Measurements from ENCODE around the gene RGS9.

Gene RGS9

GRCh38 chr17:65207448-65207847 is 70.3 kb downstream of the RGS9 start:
- DNase-seq (ENCODE audit: low read depth, low spot score), result peak; percentile 34

- no peak for DNase-seq (ENCODE audit: low read depth, low spot score)
These were observed 71.5 kb downstream of the RGS9 start for GRCh38 chr17:65208717-65209116.

DNA sequence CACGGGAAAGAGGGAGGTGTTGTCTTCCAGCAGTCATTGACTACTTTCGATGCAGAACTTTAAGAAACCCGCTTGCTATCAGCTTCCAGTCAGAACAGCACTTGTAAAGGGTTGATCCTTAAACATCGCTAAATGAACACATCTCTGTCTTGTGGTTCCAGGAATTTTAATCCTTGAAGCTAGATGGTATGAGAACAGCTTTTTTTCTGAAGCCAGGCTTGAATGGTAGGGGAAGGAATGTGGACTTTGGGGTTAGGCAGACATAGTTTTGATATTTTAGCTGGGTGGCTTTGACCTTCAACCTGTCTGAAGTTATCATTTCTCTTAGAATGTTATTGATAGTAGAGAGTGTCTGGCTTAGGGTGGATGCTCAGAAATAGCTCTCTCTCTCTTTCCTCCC is 81.1 kb downstream of the RGS9 start:
- peak; percentile 59 for DNase-seq (ENCODE audit: low read depth, low spot score)

GRCh38 chr17:65219124-65219523 is 82.0 kb downstream of the RGS9 start:
- no peak for DNase-seq (ENCODE audit: low read depth, low spot score)

DNA sequence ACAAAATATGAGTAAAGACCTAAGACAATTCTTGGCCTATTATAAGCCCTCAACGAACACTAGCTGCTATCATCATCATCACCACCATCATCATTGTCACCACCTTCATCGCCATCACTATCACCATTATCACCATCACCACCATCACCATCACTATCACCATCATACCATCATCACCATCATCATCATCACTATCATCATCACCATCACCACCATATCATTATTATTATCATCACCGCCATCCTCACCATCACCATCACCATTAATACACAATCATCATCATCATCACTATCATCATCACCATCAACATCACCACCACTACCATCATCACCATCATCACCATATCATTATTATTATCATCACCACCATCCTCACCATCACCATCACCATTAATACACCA is 82.5 kb downstream of the RGS9 start:
- DNase-seq (ENCODE audit: low read depth, low spot score), result no peak

- DNase-seq (ENCODE audit: low read depth, low spot score), result peak; percentile 72
These were observed 83.6 kb downstream of the RGS9 start for GRCh38 chr17:65220732-65221131.

DNA sequence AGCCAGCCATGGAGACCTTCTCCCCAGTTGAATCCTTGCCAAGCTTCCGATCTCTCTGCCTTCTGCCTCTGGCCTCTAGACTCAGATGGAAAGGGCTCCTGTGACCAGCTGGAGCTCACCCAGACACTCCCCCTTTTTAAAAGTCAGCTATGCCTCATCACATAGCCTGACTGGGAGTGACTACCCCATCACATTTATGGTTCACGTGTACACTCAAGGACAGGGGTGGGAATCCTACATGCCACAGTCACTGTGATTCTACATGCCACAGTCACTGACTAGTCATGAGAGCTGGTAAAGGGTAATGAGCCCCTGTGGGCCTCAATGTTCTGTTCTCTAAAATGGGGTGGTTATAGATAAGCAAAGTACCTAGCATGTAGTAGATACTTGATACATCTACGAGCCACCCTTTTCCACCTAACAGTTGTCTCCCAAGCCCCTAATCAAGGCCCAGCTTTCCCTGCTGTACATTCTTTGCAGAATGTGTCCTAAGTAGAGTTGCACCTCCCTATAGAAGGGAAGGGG is 85.1 kb downstream of the RGS9 start:
- DNase-seq (ENCODE audit: low read depth, low spot score), result no peak

- no peak for DNase-seq (ENCODE audit: low read depth, low spot score)
These were observed 87.9 kb downstream of the RGS9 start for GRCh38 chr17:65225061-65225460.

DNA sequence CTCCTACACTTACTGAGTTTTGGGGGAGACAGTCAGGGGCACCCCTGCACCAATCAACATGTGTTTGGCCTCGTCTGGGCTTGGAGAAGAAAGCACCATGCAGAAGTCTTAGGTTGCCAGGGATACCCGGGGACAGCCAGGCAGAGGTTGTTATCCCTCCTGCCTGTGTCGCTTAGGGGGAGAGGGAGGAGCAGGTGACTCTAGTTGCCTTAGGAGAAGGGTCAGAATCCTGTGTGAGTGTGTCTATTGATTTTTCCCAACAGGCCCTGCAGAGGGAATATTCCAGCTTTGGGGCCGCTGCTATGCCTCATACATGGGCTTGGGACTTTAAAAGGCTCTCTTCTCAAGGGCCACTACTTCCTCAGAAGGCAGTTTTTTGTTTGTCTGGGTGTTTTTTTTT is 89.1 kb downstream of the RGS9 start:
- no peak for DNase-seq (ENCODE audit: low read depth, low spot score)

- DNase-seq (ENCODE audit: low read depth, low spot score), result no peak
These were observed 90.5 kb downstream of the RGS9 start for GRCh38 chr17:65227637-65228036.

- no peak for DNase-seq (ENCODE audit: low read depth, low spot score)
These were observed 91.1 kb downstream of the RGS9 start for GRCh38 chr17:65228287-65228686.

GRCh38 chr17:65228734-65229620 is 91.8 kb downstream of the RGS9 start:
- DNase-seq (ENCODE audit: low read depth, low spot score), result peak; percentile 88

- no peak for DNase-seq (ENCODE audit: low read depth, low spot score)
These were observed 92.4 kb downstream of the RGS9 start for GRCh38 chr17:65229621-65229995.

- DNase-seq (ENCODE audit: low read depth, low spot score), result no peak
These were observed 92.9 kb downstream of the RGS9 start for GRCh38 chr17:65230040-65230439.

DNA sequence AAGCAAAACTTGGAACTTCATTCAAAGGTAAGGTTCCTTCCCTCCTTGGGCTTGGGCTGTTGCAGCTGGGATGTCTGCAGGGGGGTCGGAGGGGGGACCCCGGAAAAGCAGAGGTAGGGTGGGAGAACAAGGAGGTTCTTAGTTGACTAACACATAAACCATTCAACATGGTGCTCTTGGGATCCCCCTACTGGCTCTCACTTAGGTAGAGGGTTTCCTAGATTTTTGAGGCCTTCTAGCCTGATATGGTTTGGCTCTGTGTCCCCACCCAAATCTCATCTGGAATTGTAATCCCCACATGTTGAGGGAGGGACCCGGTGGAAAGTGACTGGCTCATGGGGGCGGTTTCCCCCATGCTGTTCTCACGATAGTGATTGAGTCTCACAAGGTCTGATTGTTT is 93.9 kb downstream of the RGS9 start:
- DNase-seq (ENCODE audit: low read depth, low spot score), result no peak

GRCh38 chr17:65231662-65232335 is 94.6 kb downstream of the RGS9 start:
- peak; percentile 91 for DNase-seq (ENCODE audit: low read depth, low spot score)

GRCh38 chr17:65235284-65235683 is 98.1 kb downstream of the RGS9 start:
- DNase-seq (ENCODE audit: low read depth, low spot score), result no peak

GRCh38 chr17:65236321-65236720 is 99.2 kb downstream of the RGS9 start:
- DNase-seq (ENCODE audit: low read depth, low spot score), result no peak

- DNase-seq (ENCODE audit: low read depth, low spot score), result peak; percentile 95
These were observed 106.9 kb downstream of the RGS9 start for GRCh38 chr17:65243838-65244625.

DNA sequence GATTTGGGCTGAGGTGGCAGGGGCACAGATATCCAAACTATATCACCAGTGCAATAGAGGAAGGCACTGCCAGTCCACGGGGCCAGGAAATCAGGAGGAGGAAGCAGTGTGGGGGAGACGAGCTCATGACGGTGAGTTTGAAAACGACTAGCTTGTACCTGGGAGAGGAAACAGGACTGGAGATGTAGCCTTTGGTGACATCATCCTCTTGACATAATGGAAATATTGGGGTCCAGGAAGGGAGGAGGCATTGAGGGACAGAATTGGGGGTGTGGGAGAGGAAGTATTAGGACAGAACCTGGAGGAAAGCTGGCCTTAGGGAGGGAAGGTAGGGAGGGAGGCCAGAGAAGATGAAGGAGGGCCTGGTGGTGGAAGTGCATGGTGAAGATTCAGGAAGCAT is 109.1 kb downstream of the RGS9 start:
- no peak for DNase-seq (ENCODE audit: low read depth, low spot score)

- no peak for DNase-seq (ENCODE audit: low read depth, low spot score)
These were observed 112.6 kb downstream of the RGS9 start for GRCh38 chr17:65249774-65250173.

- peak; percentile 47 for DNase-seq (ENCODE audit: low read depth, low spot score)
These were observed 117.0 kb downstream of the RGS9 start for GRCh38 chr17:65254166-65254565.
